T-helper 1 cell treated with Interleukin-12 subunit alpha and Interleukin-12 subunit beta and Interleukin-4 antibody, amounts not matched to agents 30 μg/mL and 1 μg/mL, for 36 hours (primary cell): Measurements from ENCODE around the gene MFSD12.
"Not testable (repeated sequence)": the region's sequence is repeated elsewhere in the genome, so short reads cannot be mapped to it uniquely, and the experiment has no call there.

ENCODE experiments used
- H3K27ac Mint-ChIP-seq: one replicate; pipeline ENCODE4 v1.8.0; 2021; ENCODE audit warnings: mild to moderate bottlenecking, mixed read lengths
- H3K27me3 Mint-ChIP-seq: one replicate; pipeline ENCODE4 v1.8.0; 2021; ENCODE audit warnings: low read depth, mixed read lengths
- H3K36me3 Mint-ChIP-seq: one replicate; pipeline ENCODE4 v1.8.0; 2021; ENCODE audit warnings: low read depth, mixed read lengths
- H3K4me1 Mint-ChIP-seq: one replicate; pipeline ENCODE4 v1.8.0; 2021; ENCODE audit warnings: low read depth, mixed read lengths
- H3K4me3 Mint-ChIP-seq: one replicate; pipeline ENCODE4 v1.8.0; 2021; ENCODE audit warnings: mild to moderate bottlenecking, moderate library complexity, mixed read lengths
- H3K9me3 Mint-ChIP-seq: one replicate; pipeline ENCODE4 v1.8.0; 2021; ENCODE audit warnings: mixed read lengths

MFSD12 gene

DNA sequence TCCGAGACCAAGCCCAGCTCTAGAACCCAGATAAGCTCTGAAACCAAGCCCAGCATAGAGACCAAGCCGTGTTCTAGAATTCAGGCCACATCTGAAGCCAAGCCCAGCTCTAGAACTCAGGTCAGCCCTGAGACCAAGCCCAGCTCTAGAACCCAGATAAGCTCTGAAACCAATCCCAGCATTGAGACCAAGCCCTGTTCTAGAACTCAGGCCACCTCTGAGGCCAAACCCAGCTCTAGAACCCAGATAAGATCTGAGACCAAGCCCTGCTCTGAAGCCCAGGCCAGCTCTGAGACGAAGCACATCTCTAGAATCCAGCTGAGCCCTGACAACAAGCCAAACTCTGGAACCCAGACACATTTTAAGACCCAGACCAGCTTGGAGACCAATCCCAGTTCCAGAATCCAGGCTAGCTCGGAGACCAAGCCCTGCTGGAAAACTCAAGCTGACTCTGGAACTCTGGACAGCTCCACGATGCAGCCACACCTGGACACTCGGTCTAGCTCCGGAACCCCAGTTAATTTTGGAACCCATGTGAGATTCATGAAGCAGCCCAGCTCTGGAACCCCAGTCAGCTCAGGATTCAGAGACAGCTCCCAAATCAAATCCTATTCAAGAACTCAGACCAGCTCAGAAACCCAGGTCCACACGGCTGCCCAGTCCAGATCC is 33.7 kb upstream of the MFSD12 start:
- Mint-ChIP-seq H3K9me3 (peaks cover 4% of the 10 kb centered on the region), H3K27ac (no peak overlapping the region), H3K36me3 (no peaks in the 10 kb centered on the region), H3K4me3 (no peak overlapping the region), H3K4me1 (no peaks in the 10 kb centered on the region), H3K27me3 (no peaks in the 10 kb centered on the region)

- Mint-ChIP-seq H3K4me1 (no peaks in the 10 kb centered on the region), H3K36me3 (no peaks in the 10 kb centered on the region), H3K27ac (no peak overlapping the region), H3K4me3 (no peak overlapping the region), H3K9me3 (peaks cover 4% of the 10 kb centered on the region), H3K27me3 (no peaks in the 10 kb centered on the region)
Observed at GRCh38 chr19:3589949-3590348, 32.6 kb upstream of the MFSD12 start.

GRCh38 chr19:3589439-3589838 is 32.1 kb upstream of the MFSD12 start:
- no peak overlapping the region for H3K4me3 Mint-ChIP-seq
- peaks cover 4% of the 10 kb centered on the region for H3K9me3 Mint-ChIP-seq
- H3K4me1 Mint-ChIP-seq = no peaks in the 10 kb centered on the region
- H3K36me3 Mint-ChIP-seq = no peaks in the 10 kb centered on the region
- H3K27ac Mint-ChIP-seq = no peak overlapping the region
- H3K27me3 Mint-ChIP-seq = no peaks in the 10 kb centered on the region

GRCh38 chr19:3586707-3587346 is 29.4 kb upstream of the MFSD12 start:
- Mint-ChIP-seq H3K36me3 (no peaks in the 10 kb centered on the region), H3K9me3 (peaks cover 4% of the 10 kb centered on the region), H3K4me1 (no peaks in the 10 kb centered on the region), H3K27ac (no peak overlapping the region), H3K27me3 (no peaks in the 10 kb centered on the region), H3K4me3 (no peak overlapping the region)

DNA sequence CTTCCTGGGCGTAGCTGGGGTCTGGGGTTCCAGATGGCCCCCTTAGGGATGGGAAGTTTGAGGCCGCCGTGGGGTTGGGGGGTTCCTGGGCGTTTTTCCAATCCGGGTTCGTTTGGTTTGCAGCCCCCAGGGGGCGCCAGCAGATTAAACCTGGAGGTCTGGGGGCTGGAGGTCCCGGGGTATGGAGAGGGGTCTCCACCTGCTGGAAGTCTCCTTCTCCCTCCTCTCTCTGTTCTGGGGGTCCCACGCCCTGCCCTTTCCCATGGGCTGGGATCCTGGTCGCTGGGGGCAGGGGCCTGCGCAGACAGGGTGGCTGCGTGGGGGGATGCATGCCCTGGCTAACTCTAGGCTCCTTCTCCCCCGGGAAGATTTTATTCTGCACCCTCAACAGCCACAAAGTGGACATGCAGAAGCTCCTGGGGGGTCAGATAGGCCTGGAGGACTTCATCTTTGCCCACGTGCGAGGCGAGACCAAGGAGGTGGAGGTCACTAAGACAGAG is 28.8 kb upstream of the MFSD12 start:
- no peaks in the 10 kb centered on the region for H3K27me3 Mint-ChIP-seq
- H3K4me3 Mint-ChIP-seq = no peak overlapping the region
- no peak overlapping the region for H3K27ac Mint-ChIP-seq
- H3K4me1 Mint-ChIP-seq = no peaks in the 10 kb centered on the region
- no peaks in the 10 kb centered on the region for H3K36me3 Mint-ChIP-seq
- H3K9me3 Mint-ChIP-seq = peaks cover 4% of the 10 kb centered on the region

DNA sequence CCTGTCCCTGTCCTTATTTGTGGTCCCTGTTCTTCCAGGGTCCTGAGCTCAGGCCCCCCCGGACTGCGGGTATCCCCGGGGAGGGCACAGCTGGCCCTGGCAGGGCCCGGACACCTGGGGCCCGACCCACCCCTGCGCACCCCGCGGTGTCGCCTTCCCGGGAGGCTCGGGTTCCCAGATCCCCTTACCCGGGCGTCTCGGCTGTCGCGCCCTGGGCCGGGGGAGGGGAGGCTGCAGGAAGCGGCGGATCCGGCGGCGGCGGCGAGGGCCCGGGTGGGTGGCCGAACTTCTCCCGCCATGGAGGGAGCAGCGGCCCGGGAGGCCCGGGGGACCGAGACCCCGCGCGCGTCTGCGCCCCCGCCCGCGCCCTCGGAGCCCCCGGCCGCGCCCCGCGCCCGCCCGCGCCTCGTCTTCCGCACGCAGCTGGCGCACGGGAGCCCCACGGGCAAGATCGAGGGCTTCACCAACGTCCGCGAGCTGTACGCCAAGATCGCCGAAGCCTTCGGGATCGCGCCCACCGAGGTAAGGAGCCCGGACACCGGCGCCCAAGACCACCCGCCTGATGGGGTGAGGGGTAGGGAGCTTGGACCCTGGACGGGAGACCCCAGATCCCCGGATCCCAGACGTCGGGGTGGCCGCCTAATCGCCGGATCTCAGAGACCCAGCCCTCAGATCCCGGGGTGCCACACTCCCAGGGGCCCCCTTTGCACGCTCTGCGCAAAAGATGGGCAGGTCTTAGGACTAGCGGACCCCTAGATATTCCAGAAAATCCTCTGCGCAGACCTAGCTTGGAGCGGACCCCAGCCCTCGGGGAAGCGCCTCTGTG is 28.1 kb upstream of the MFSD12 start, which contains the start of gene GIPC3:
TSS of gene GIPC3 (plus strand) at position 178 of the 826 bp plus-strand sequence. CDS start at position 298, 120 bp downstream.
- Mint-ChIP-seq H3K27me3 (no peaks in the 10 kb centered on the region), H3K4me1 (no peaks in the 10 kb centered on the region), H3K36me3 (no peaks in the 10 kb centered on the region), H3K4me3 (no peak within 1 kb of the TSS), H3K9me3 (no peaks in the 10 kb centered on the region), H3K27ac (no peak within 1 kb of the TSS)

DNA sequence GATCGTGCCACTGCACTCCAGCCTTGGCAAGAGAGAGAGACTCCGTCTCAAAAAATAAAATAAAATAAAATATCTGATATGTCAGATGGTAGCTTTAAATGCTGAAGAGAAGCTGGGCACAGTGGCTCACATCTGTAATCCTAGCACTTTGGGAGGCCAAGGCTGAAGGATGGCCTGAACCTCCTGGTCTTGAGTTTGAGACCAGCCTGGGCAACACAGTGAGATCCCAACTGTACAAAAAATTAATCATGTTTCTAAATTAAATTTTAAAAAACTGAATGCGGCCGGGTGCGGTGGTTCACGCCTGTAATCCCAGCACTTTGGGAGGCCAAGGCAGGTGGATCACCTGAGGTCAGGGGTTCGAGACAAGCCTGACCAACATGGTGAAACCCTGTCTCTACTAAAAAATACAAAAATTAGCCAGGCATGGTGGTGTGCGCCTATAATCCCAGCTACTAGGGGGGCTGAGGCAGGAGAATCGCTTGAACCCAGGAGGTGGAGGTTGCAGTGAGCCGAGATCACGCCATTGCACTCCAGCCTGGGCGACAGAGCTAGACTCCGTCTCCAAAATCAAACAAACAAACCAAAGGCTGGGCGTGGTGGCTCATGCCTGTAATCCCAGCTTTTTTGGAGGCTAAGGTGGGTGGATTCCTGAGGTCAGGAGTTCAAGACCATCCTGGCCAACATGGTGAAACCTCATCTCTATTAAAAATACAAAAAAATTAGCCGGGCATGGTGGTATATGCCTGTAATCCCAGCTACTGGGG is 26.8 kb upstream of the MFSD12 start:
- H3K4me1 Mint-ChIP-seq, H3K9me3 Mint-ChIP-seq, H3K27me3 Mint-ChIP-seq, H3K4me3 Mint-ChIP-seq, H3K36me3 Mint-ChIP-seq, H3K27ac Mint-ChIP-seq: not testable (repeated sequence)

DNA sequence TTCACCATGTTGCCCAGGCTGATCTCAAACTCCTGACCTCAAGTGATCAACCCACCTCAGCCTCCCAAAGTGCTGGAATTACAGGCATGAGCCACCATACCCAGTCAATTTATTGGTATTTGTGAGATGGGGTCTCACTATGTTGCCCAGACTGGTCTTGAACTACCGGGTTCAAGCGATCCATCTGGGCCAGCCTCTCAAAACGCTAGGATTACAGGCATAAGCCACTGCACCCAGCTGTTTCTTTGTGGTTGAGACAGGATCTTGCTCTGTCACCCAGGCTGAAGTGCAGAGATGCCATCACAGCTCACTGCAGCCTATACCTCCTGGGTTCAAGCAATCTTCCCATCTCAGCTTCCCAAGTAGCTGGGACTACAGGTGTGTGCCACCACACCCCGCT is 24.4 kb upstream of the MFSD12 start:
- not testable (repeated sequence) for H3K36me3 Mint-ChIP-seq, H3K4me1 Mint-ChIP-seq, H3K9me3 Mint-ChIP-seq, H3K4me3 Mint-ChIP-seq, H3K27me3 Mint-ChIP-seq, H3K27ac Mint-ChIP-seq

- no peak overlapping the region for H3K27ac Mint-ChIP-seq
- H3K4me3 Mint-ChIP-seq = no peak overlapping the region
- H3K36me3 Mint-ChIP-seq = peaks cover 2% of the 10 kb centered on the region
- peaks cover 1% of the 10 kb centered on the region for H3K4me1 Mint-ChIP-seq
- no peaks in the 10 kb centered on the region for H3K27me3 Mint-ChIP-seq
- H3K9me3 Mint-ChIP-seq = no peaks in the 10 kb centered on the region
Observed at GRCh38 chr19:3580156-3580934, 23.0 kb upstream of the MFSD12 start.

GRCh38 chr19:3578390-3578789 is 21.0 kb upstream of the MFSD12 start:
- H3K9me3 Mint-ChIP-seq = no peaks in the 10 kb centered on the region
- peaks cover 2% of the 10 kb centered on the region for H3K4me1 Mint-ChIP-seq
- no peak overlapping the region for H3K27ac Mint-ChIP-seq
- H3K36me3 Mint-ChIP-seq = peaks cover 9% of the 10 kb centered on the region
- no peaks in the 10 kb centered on the region for H3K27me3 Mint-ChIP-seq
- H3K4me3 Mint-ChIP-seq = no peak overlapping the region

DNA sequence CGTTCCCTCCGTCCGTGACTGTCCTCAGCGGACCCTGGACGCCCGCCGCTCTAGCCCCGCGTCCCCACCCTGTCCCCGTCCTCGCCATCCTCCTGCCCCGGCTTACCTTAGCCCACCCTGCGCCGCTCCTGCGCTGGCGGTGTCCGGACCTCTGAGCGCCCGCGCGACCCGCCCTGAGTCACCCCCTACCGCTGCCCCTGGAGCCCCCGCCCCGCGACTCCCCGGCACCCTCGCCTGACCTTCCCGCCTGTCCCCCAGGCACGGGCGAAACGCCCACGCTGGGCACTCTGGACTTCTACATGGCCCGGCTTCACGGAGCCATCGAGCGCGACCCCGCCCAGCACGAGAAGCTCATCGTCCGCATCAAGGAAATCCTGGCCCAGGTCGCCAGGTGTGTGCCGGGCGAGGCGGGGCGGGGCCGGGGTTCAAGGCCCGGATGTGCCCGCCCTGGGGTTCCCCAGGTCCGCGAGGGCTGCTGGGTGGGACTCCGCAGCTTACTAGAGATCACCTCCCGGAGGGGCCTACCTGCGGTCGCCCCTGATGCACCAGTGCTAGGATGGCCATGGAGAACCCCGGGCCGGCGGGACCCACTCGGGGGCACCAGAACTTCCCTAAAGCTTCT is 20.4 kb upstream of the MFSD12 start:
- H3K4me3 Mint-ChIP-seq = no peak overlapping the region

DNA sequence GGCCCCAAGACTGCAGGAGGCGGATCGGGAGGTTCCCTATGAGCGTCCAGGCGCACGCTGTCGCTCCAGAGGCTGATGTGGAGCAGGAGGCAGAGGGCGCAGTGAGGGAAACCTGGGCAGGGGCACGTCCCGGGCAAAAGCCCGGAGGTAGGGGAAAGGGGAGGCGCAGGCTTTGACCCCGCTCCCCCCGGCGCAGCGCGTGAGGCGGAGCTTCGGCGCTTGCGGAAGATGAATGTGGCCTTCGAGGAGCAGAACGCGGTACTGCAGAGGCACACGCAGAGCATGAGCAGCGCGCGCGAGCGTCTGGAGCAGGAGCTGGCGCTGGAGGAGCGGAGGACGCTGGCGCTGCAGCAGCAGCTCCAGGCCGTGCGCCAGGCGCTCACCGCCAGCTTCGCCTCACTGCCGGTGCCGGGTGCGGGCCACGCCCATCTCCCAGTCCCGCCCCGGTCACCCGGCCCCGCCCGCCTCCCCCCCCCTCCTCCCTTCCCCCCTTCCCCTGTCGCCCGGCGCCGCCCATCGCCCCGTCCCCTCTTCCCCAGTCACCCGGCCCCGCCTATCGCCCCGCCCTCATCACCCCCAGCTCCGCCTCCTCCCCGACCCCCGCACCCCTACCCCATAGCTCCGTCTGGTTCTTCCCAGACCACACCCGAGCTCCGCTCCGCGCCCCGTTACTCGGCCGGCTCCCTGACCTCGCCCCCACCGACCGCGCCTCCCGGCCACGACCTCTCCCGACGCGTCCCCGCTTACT is 19.5 kb upstream of the MFSD12 start:
- Mint-ChIP-seq H3K4me3 (no peak overlapping the region), H3K4me1 (peaks cover 2% of the 10 kb centered on the region), H3K36me3 (peaks cover 9% of the 10 kb centered on the region), H3K9me3 (no peaks in the 10 kb centered on the region), H3K27me3 (no peaks in the 10 kb centered on the region), H3K27ac (no peak overlapping the region)

More for the DNA sequence above, 20.4 kb upstream of the MFSD12 start:
- Mint-ChIP-seq H3K27me3 (no peaks in the 10 kb centered on the region), H3K9me3 (no peaks in the 10 kb centered on the region), H3K27ac (no peak overlapping the region), H3K4me1 (peaks cover 2% of the 10 kb centered on the region), H3K36me3 (peaks cover 9% of the 10 kb centered on the region)
